Fibroblast of mammary gland (primary cell): Measurements from ENCODE around the gene ZNF618.

Experiments
- DNase-seq: peaks from one replicate; pipeline ENCODE4 v3.0.0-alpha.2; 2010; ENCODE audit warnings: low read depth
- H3K4me3 ChIP-seq: 2 replicates; pipeline ENCODE4 v1.5.1; 2011; ENCODE audit warnings: low read depth, mild to moderate bottlenecking, low read length, moderate library complexity; ENCODE audit not compliant: control insufficient read depth
- CTCF ChIP-seq: conservative IDR thresholded peaks from 2 replicates; pipeline ENCODE4 v1.5.1; 2011; ENCODE audit warnings: low read depth, low read length, inconsistent platforms; ENCODE audit not compliant: control insufficient read depth, insufficient read depth

Gene ZNF618

GRCh38 chr9:113913426-113914195 lies 37.5 kb downstream of the ZNF618 start:
- no peak overlapping the region for H3K4me3 ChIP-seq
- DNase-seq, result peak; percentile 20
- TF ChIP-seq CTCF, result no peak

GRCh38 chr9:113914517-113914916 lies 38.4 kb downstream of the ZNF618 start:
- DNase-seq, result no peak
- TF ChIP-seq CTCF, result no peak
- no peak overlapping the region for H3K4me3 ChIP-seq

- H3K4me3 ChIP-seq, result no peak overlapping the region
- TF ChIP-seq CTCF, result no peak
- no peak for DNase-seq
Measured at GRCh38 chr9:113915817-113916434, 39.8 kb downstream of the ZNF618 start.

- H3K4me3 ChIP-seq, result no peak overlapping the region
- DNase-seq, result no peak
- no peak for TF ChIP-seq CTCF
Measured at GRCh38 chr9:113916931-113917330, 40.8 kb downstream of the ZNF618 start.

GRCh38 chr9:113918697-113919350 lies 42.7 kb downstream of the ZNF618 start:
- no peak overlapping the region for H3K4me3 ChIP-seq
- TF ChIP-seq CTCF, result no peak
- no peak for DNase-seq

GRCh38 chr9:113919382-113919781 lies 43.3 kb downstream of the ZNF618 start:
- no peak overlapping the region for H3K4me3 ChIP-seq
- no peak for TF ChIP-seq CTCF
- DNase-seq, result no peak
